Muscle layer of duodenum (tissue), 2 donors: Measurements from ENCODE around the gene GPR148.
A peak's percentile ranks its signal among the peaks of the same experiment; 100 is the strongest.
"Not testable (repeated sequence)": the region's sequence is repeated elsewhere in the genome, so short reads cannot be mapped to it uniquely, and the experiment has no call there.

Source experiments
- H3K27ac ChIP-seq: one replicate; pipeline ENCODE4 v1.7.0; 2013; ENCODE audit warnings: mild to moderate bottlenecking, low read length
- H3K27me3 ChIP-seq: one replicate; pipeline ENCODE4 v1.7.0; 2013; ENCODE audit warnings: low read depth, mild to moderate bottlenecking, control low read depth, low read length
- H3K36me3 ChIP-seq, 2 donors: one replicate each; pipeline ENCODE4 v1.7.0; 2013; ENCODE audit warnings: low read length in 2 of 2, control low read depth in 1 of 2, mild to moderate bottlenecking in 1 of 2; ENCODE audit not compliant: insufficient read depth in 2 of 2, control insufficient read depth in 1 of 2
- H3K4me1 ChIP-seq, 2 donors: one replicate each; pipeline ENCODE4 v1.7.0; 2013; ENCODE audit warnings: low read length in 2 of 2, mild to moderate bottlenecking in 2 of 2, control low read depth in 1 of 2, moderate library complexity in 1 of 2; ENCODE audit not compliant: insufficient read depth in 2 of 2, control insufficient read depth in 1 of 2
- H3K4me3 ChIP-seq, 2 donors: one replicate each; pipeline ENCODE4 v1.7.0; 2013; ENCODE audit warnings: low read length in 2 of 2, low read depth in 1 of 2, mild to moderate bottlenecking in 1 of 2
- H3K9me3 ChIP-seq, 2 donors: one replicate each; pipeline ENCODE4 v1.7.0; 2013; ENCODE audit warnings: low read length in 2 of 2, control low read depth in 1 of 2, mild to moderate bottlenecking in 1 of 2; ENCODE audit not compliant: control insufficient read depth in 1 of 2
- donor health status: healthy.

The GPR148 gene, protein sequence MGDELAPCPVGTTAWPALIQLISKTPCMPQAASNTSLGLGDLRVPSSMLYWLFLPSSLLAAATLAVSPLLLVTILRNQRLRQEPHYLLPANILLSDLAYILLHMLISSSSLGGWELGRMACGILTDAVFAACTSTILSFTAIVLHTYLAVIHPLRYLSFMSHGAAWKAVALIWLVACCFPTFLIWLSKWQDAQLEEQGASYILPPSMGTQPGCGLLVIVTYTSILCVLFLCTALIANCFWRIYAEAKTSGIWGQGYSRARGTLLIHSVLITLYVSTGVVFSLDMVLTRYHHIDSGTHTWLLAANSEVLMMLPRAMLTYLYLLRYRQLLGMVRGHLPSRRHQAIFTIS

DNA sequence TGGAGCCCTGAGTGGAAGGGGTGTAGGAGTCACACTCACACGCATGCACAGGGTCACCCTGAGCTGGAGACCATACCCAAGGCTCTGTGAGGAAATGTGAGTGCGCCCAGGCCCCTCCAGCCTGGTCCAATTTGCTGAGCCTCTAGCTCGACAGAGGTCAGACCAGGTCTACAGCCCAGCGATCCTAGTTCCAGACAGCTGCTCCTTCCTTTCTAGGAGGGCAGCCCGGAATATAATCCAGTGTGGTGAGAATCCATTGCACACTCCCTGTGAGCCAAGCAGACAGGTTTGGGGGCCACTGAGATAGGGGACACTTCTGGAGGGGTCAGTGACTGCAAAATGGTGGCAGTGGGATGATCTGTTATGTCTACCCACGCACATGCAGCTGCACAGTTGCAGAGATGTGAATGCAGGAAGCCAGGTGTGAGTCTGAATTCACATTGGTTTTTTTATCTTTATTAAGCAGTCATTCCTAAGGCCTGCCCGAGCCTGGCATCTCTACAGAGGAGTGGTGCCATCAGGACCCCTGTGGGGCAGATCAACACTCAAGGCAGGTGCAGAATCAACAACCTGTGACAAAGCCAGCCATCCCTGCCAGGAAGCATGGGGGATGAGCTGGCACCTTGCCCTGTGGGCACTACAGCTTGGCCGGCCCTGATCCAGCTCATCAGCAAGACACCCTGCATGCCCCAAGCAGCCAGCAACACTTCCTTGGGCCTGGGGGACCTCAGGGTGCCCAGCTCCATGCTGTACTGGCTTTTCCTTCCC, at the start of gene GPR148:
TSS of gene GPR148 (plus strand) at position 522 of the 768 bp plus-strand sequence. CDS start at position 604, 82 bp downstream.
- Histone ChIP-seq H3K27ac (no peak within 1 kb of the TSS), H3K9me3 (no peaks in the 10 kb centered on the region), H3K36me3 (no peaks in the 10 kb centered on the region), H3K4me1 (peaks cover 0 to 13% of the 10 kb centered on the region in 2 donors), H3K4me3 (peak within 1 kb of the TSS; percentile 21 to 71), H3K27me3 (peaks cover 4% of the 10 kb centered on the region)

DNA sequence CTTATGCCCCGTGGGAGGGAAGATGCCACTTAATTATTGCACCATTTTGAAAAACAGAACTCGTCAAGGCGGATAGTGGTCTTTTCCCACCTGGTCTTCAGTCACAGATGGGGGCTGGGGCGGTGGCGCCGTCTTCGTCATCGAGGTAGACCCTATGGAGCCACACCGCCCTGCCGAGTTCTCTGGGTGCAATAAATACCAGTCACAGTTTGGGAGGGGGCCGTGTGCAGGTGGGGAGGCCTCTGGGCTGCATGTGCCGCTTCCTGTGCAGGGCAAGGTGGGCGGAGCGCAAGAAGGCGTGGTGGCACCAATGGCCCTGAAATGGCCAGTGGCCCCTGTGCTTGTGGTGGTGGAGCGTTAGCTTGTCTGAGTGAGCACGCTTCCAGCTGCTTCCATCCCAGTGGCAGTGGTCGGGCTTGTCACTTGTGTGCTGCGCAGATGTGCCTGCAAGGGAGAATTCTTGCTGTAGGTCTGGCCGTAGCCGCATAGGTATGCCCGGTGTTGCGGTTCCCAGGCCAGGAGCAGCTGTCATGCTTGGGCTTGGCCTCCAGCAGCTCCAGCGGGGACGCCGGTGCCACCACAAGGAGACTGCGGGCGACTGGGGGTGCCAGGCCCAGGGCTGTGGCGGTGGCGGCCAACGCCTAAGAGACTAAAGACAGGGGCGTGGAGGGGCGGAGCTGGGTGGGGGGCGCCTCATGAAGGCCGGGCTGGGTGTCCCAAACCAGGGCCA, 36.7 kb upstream of the GPR148 start:
- not testable (repeated sequence) for H3K36me3 ChIP-seq, H3K27me3 ChIP-seq, H3K4me1 ChIP-seq, H3K9me3 ChIP-seq, H3K27ac ChIP-seq, H3K4me3 ChIP-seq

DNA sequence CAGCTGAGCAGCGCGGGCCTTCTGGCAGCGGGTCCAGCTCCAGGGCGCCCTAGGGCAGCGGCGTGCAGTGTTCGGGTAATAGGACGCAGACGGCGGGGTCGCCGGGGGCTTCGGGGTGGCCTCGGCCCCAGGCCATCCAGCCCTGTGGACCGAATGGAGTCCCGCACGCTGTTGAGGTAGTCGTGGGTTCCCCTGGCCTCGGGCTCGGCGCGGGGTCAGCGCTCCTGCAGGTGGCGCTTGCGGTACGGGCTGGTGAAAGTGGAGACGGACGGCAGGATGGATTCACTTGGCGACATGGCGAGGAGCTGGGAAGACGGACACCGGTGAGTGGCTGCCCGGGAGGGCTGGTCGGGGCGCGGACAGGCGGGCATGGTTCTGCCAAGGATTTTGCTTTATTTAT, 35.4 kb upstream of the GPR148 start:
- not testable (repeated sequence) for H3K4me1 ChIP-seq, H3K27ac ChIP-seq, H3K36me3 ChIP-seq, H3K9me3 ChIP-seq, H3K27me3 ChIP-seq, H3K4me3 ChIP-seq

DNA sequence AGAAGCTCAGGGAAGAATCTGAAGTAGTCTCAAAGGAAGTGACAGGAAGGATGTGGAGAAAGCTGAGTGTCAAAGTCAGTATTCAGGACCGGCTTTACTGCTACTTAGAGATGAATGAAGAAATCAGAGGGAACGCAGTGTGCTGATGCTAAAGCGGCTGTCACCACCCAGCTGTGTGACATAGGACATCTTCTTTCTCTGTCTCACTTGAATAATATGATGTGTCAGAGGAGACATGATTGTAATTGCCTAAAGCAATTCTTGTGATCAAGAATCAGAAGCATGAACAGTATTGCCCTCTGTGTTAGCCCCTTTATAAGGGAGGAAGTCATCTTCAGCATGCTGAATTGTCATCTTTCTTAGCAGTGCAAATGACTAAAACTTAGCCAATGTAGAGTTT, 25.6 kb upstream of the GPR148 start:
- not testable (repeated sequence) for H3K9me3 ChIP-seq, H3K36me3 ChIP-seq, H3K4me1 ChIP-seq, H3K27ac ChIP-seq, H3K4me3 ChIP-seq, H3K27me3 ChIP-seq

DNA sequence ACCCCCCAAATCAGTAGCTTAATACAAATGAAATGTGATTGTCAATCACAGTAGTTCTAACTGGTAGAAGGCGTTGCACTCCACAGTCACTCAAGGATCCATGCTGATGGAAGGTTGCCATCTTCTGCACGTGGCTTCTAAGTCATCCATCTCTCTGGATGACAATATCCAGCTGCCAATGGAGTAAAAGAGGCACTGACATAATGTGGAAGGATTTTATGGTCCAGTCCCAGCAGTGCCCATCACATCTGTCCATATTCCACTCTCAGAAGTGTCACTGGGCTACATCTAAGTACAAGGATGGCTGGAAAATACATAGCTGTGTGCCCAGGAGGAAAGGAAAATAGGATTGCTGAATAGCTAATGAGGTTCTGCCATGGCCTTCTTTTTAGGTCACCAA, 14.1 kb upstream of the GPR148 start:
- not testable (repeated sequence) for H3K27me3 ChIP-seq, H3K36me3 ChIP-seq, H3K4me1 ChIP-seq, H3K4me3 ChIP-seq, H3K27ac ChIP-seq, H3K9me3 ChIP-seq

DNA sequence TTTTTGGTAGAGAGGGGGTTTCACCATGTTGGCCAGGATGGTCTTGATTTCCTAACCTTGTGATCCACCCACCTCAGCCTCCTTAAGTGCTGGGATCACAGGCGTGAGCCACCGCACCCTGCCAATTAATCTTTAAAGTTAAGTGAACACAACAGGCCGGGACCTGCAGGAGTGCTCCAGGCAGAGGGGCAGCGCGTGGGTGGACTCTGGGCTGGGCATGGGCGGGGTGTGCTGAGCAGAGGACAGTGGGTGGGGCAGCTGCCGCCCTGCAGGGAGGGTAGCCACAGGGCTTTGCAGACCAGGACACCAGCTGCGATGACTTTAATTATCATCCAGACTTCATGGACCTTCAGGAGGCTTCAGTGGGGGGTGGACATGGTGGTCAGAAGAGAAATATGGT, 8.8 kb upstream of the GPR148 start:
- Histone ChIP-seq H3K4me1 (no peaks in the 10 kb centered on the region), H3K27me3 (no peaks in the 10 kb centered on the region), H3K9me3 (no peaks in the 10 kb centered on the region), H3K4me3 (no peak overlapping the region), H3K36me3 (no peaks in the 10 kb centered on the region), H3K27ac (no peak overlapping the region)

DNA sequence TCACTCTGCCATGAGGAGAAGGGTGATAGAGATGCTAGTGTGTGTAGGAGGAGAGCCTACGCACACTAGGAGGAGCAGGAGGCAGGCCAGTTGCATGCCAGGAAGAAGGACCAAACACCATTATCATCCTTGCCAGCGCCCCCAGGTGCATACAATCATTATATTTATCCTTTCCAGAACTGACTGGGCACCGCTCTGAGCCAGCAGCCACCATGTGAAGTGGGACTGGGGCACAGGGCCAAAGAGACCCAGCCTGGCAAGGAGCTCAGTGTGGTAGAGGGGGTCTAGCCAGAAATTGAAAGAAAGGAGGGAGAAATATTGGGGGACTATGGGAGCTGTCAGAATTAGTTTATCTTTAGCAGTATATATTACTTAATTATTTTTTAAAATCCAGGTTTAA, 8.3 kb upstream of the GPR148 start:
- no peaks in the 10 kb centered on the region for H3K36me3 ChIP-seq
- H3K4me1 ChIP-seq, result no peaks in the 10 kb centered on the region
- H3K9me3 ChIP-seq, result no peaks in the 10 kb centered on the region
- no peak overlapping the region for H3K4me3 ChIP-seq
- no peaks in the 10 kb centered on the region for H3K27me3 ChIP-seq
- no peak overlapping the region for H3K27ac ChIP-seq

DNA sequence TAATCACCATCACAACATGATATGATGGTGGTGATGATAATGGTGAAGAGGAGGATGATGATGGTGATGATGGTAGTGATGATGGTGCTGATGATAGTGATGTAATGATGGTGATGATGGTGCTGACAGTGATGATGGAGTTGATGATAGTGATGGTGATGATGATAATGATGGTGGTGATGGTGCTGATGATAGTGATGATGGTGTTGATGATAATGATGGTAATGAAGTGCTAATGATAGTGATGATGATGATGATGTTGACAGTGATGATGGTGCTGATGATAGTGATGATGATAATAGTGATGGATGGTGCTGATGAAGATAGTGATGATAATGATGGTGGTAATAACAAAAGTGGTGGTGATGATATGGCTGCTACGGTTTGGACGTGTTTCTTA, 4.4 kb upstream of the GPR148 start:
- Histone ChIP-seq H3K27me3 (peaks cover 4% of the 10 kb centered on the region), H3K4me1 (peaks cover 0 to 13% of the 10 kb centered on the region in 2 donors), H3K36me3 (no peaks in the 10 kb centered on the region), H3K4me3 (no peak overlapping the region), H3K27ac (no peak overlapping the region), H3K9me3 (no peaks in the 10 kb centered on the region)

DNA sequence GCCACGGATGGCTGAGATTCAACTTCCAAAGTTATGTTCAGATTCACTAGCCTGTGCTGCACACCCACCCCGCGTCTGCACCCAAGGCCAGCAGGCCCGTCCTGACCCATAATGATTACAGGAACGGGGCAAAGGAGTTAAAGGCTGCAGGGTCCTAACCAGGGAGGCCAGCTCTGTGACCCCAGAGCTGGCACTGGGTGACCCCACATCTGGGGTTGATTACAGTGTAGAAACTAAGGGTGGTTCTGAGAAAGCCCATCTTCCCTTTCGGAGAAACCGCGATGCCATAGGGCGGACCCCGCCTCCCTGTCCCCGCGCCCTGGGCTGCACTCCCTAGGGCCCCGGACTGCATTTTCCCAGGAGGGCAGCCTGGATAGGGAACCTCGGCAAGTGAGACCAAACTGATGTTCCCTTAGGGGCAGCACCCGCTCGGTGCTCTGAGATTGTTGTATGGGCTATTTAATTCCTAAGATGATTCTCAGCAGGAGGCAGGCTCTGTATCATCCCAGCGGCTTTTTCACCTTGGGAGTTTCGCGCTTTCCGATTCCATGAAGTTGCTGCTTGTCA, 2.2 kb upstream of the GPR148 start:
- H3K27ac ChIP-seq, result peak overlapping the region; percentile 5
- H3K4me1 ChIP-seq, result peaks cover 0 to 13% of the 10 kb centered on the region in 2 donors
- no peaks in the 10 kb centered on the region for H3K36me3 ChIP-seq
- peak overlapping the region; percentile 68 to 71 for H3K4me3 ChIP-seq
- peaks cover 4% of the 10 kb centered on the region for H3K27me3 ChIP-seq
- H3K9me3 ChIP-seq, result no peaks in the 10 kb centered on the region

DNA sequence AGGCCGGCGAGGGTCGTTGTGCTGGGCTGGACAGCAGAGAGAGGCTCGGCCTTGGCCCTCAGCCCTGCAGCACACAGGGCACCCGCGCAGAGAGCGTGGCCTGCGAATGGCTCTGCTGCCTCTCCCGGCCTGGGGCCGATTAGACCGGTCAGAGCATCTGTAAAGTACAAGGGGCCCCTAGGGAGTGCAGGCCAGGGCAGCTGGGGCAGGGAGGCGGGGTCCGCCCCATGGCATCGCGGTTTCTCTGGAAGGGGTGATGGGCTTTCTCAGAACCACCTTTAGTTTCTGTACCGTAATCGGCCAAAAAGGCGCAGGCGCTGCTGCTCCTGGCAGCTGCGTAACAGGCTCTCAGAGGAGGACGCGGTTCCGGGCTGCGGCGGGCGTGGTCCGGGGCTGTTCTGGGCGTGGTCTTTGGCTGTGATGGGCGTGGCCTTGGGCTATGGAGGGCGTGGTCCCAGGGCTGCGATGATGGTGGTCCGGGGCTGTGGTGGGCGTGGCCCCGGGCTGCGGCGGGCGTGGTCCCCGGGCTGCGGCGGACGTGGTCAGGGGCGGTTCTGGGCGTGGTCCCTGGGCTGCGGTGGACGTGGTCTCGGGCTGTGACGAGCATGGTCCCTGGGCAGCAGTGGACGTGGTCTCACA, 1.5 kb upstream of the GPR148 start:
- H3K4me3 ChIP-seq, result peak overlapping the region; percentile 68 to 71
- H3K27me3 ChIP-seq, result peaks cover 4% of the 10 kb centered on the region
- no peaks in the 10 kb centered on the region for H3K36me3 ChIP-seq
- H3K4me1 ChIP-seq, result peaks cover 0 to 13% of the 10 kb centered on the region in 2 donors
- H3K9me3 ChIP-seq, result no peaks in the 10 kb centered on the region
- H3K27ac ChIP-seq, result peak overlapping the region; percentile 5

DNA sequence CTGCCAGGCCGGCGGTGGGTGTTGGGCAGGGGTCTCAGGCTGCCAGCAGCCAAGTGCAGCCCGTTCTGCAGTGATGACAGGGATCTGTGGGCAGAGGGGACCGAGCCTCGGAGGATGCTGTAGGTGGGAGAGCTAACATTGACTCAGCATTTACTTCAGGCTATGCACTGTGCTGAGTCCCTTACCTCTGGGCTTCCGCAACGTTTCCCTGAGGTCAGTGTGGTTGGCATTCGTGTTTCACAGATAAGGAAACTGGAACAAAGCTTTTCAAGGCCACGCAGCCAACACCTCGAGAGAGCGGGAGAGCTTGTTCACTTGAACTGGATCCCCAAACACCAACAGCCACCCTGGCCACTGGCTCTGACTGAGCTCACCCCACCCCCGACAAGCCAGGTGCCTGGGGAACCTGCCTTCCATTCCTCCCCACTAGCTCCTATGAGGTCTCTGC, 839 bp upstream of the GPR148 start:
- peaks cover 4% of the 10 kb centered on the region for H3K27me3 ChIP-seq
- H3K36me3 ChIP-seq, result no peaks in the 10 kb centered on the region
- no peaks in the 10 kb centered on the region for H3K9me3 ChIP-seq
- H3K27ac ChIP-seq, result no peak overlapping the region
- peaks cover 0 to 13% of the 10 kb centered on the region in 2 donors for H3K4me1 ChIP-seq
- peak overlapping the region; percentile 21 to 71 for H3K4me3 ChIP-seq
